ENCODE results near the gene GPR78.
"Not testable (repeated sequence)": the region's sequence is repeated elsewhere in the genome, so short reads cannot be mapped to it uniquely, and the experiment has no call there.

Gene GPR78

DNA sequence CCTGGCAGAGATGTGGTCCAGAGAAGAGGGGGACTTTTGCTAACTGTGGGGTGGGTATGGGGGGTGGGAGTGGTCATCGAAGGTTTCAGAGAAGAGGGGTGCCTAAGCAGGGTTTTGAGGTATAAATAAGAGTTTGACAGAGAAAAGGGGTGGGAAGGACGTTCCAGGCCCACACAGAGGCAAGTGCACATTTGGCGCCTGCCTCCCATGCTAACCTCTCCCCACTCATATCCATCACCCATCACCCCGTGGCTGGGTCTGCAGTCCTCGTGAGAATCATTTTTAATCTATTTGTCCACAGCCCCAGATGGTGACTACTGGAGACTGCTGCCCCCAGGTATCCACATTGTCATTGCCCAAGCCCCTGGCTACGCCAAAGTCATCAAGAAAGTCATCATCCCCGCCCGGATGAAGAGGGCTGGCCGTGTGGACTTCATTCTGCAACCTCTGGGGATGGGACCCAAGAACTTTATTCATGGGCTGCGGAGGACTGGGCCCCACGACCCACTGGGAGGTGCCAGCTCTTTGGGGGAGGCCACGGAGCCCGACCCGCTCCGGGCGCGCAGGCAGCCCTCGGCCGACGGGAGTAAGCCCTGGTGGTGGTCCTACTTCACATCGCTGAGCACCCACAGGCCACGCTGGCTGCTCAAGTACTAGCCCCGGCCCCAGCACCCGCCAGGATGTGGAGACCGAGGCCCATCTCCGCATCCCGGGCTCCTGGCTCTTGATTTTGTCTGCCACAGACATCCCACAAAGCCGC, 38.9 kb downstream of the GPR78 start:
- no peak overlapping the region for H3K4me3 ChIP-seq (ENCODE audit: low read depth, low read length)
- TF ChIP-seq, protein P1, sequence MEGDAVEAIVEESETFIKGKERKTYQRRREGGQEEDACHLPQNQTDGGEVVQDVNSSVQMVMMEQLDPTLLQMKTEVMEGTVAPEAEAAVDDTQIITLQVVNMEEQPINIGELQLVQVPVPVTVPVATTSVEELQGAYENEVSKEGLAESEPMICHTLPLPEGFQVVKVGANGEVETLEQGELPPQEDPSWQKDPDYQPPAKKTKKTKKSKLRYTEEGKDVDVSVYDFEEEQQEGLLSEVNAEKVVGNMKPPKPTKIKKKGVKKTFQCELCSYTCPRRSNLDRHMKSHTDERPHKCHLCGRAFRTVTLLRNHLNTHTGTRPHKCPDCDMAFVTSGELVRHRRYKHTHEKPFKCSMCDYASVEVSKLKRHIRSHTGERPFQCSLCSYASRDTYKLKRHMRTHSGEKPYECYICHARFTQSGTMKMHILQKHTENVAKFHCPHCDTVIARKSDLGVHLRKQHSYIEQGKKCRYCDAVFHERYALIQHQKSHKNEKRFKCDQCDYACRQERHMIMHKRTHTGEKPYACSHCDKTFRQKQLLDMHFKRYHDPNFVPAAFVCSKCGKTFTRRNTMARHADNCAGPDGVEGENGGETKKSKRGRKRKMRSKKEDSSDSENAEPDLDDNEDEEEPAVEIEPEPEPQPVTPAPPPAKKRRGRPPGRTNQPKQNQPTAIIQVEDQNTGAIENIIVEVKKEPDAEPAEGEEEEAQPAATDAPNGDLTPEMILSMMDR (IDR thresholded peaks at IDR 0.05; ENCODE audit: low read depth, low read length), result no peak

DNA sequence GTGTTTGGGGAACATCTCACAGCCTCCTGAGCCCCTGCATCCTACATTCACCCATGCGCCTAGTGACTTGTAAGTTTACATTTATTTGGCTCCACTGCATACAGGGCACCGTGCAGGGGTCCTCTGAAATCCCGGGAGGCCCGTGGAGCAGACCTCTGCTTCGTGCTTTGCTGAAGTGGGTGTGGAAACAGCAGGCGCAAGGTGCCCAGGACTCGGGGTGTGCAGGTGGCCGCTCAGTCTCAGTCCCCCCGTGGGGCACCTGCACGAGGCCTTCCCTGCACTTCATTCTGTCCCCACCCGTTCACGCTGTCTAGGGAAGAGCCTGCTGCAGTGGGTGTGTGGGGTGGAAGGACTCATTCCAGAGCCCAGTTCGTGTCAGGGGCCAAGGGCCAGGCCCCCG, 40.9 kb downstream of the GPR78 start:
- not testable (repeated sequence) for H3K4me3 ChIP-seq (ENCODE audit: low read depth, low read length)

DNA sequence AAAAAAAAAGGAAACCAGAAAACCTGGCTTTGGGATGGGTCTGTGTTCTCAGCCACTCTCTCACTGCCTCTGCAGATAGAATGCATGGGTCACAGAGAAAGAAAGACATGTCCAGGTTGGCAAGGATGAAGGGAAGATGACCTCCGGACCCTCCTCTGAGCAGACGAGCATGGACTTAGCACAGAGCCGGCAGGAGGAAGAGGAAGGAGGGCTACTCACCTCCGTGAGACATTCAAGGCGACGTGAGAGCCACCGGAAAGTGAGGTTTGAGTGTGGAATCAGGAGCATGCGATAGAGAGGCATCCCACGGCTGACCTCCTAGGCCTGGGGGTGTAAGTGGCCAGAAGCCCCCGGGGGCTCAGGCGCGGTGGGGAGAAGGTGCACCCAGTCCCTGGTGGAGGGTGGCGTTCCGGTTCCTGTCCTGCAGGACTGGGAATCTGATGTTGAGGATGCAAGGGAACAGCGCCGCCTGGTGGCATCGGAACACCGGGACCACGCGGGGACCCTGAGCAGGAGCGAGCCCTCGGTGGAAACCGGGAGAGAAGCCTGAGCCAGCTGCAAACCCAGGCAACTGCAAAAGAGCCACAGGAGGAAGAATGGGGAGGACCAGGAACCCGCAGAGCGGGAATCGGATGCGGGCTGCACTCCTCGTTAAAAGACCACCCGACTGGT, 44.5 kb downstream of the GPR78 start:
- not testable (repeated sequence) for H3K4me3 ChIP-seq (ENCODE audit: low read depth, low read length)

DNA sequence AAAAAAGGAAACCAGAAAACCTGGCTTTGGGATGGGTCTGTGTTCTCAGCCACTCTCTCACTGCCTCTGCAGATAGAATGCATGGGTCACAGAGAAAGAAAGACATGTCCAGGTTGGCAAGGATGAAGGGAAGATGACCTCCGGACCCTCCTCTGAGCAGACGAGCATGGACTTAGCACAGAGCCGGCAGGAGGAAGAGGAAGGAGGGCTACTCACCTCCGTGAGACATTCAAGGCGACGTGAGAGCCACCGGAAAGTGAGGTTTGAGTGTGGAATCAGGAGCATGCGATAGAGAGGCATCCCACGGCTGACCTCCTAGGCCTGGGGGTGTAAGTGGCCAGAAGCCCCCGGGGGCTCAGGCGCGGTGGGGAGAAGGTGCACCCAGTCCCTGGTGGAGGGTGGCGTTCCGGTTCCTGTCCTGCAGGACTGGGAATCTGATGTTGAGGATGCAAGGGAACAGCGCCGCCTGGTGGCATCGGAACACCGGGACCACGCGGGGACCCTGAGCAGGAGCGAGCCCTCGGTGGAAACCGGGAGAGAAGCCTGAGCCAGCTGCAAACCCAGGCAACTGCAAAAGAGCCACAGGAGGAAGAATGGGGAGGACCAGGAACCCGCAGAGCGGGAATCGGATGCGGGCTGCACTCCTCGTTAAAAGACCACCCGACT, 50.2 kb downstream of the GPR78 start:
- not testable (repeated sequence) for H3K4me3 ChIP-seq (ENCODE audit: low read depth, low read length)

DNA sequence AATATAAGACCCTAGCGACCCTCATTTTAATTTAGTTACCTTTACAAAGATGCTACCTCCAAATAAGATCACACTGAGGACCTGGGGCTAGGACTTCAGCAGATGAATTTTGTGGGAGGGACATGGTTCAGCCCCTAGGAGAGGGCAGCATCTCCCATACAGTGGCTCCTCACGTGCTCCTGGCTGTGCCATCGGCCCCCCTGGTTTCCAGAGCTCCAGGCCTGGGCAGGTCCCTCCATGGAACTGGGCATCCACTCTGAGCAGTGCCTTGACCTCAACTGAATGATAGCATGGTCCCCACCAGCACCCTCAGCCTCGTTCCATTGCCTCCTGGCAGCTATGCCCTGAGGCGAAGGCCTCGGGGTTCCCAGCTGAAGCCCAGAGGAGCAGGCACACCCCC, 51.7 kb downstream of the GPR78 start:
- not testable (repeated sequence) for H3K4me3 ChIP-seq (ENCODE audit: low read depth, low read length)

DNA sequence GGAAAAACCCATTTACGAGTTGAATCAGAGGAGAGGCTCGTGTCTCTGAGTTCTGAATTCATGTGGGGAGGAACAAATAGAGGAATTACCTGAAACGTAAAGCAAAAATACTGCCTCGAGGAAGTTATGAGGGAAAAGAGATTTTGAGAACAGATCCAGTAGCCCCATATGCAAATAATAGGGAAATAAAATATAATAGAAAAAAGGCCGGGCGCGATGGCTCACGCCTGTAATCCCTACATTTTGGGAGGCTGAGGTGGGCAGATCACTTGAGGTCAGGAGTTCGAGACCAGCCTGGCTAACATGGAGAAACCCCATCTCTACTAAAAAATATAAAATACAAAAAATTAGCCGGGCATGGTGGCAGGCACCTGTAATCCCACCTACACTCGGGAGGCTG, 54.6 kb downstream of the GPR78 start:
- H3K4me3 ChIP-seq (ENCODE audit: low read depth, low read length), result not testable (repeated sequence)

DNA sequence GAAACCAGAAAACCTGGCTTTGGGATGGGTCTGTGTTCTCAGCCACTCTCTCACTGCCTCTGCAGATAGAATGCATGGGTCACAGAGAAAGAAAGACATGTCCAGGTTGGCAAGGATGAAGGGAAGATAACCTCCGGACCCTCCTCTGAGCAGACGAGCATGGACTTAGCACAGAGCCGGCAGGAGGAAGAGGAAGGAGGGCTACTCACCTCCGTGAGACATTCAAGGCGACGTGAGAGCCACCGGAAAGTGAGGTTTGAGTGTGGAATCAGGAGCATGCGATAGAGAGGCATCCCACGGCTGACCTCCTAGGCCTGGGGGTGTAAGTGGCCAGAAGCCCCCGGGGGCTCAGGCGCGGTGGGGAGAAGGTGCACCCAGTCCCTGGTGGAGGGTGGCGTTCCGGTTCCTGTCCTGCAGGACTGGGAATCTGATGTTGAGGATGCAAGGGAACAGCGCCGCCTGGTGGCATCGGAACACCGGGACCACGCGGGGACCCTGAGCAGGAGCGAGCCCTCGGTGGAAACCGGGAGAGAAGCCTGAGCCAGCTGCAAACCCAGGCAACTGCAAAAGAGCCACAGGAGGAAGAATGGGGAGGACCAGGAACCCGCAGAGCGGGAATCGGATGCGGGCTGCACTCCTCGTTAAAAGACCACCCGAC, 55.8 kb downstream of the GPR78 start:
- H3K4me3 ChIP-seq (ENCODE audit: low read depth, low read length), result not testable (repeated sequence)
